GM10248 (cell line): ENCODE measurements around the gene VPS51.
A peak's percentile ranks its signal among the peaks of the same experiment; 100 is the strongest.
"Not testable (repeated sequence)": the region's sequence is repeated elsewhere in the genome, so short reads cannot be mapped to it uniquely, and the experiment has no call there.

ENCODE experiments used
- CTCF ChIA-PET: fragments of 300-600 bp; sonication (Branson Sonifier 250); formaldehyde crosslinking; extraction: SDS; loops from one replicate; lab custom pipeline; 2021; ENCODE audit warnings: antibody characterized with exemption; lab: Yijun Ruan, JAX
- POLR2A ChIA-PET: fragments of 350-650 bp; sonication (Branson Sonifier 250); formaldehyde crosslinking; extraction: SDS; loops from one replicate; lab custom pipeline; 2020; ENCODE audit warnings: antibody characterized with exemption; lab: Yijun Ruan, JAX
- DNase-seq: peaks from one replicate; pipeline ENCODE4 v3.0.0; 2012; ENCODE audit errors: extremely low spot score
- CTCF ChIP-seq: IDR thresholded peaks from 2 replicates; pipeline ENCODE4 v1.5.1; 2012; ENCODE audit warnings: mild to moderate bottlenecking, low read depth; ENCODE audit errors: extremely low read depth, missing control alignments, control extremely low read depth

The VPS51 gene

DNA sequence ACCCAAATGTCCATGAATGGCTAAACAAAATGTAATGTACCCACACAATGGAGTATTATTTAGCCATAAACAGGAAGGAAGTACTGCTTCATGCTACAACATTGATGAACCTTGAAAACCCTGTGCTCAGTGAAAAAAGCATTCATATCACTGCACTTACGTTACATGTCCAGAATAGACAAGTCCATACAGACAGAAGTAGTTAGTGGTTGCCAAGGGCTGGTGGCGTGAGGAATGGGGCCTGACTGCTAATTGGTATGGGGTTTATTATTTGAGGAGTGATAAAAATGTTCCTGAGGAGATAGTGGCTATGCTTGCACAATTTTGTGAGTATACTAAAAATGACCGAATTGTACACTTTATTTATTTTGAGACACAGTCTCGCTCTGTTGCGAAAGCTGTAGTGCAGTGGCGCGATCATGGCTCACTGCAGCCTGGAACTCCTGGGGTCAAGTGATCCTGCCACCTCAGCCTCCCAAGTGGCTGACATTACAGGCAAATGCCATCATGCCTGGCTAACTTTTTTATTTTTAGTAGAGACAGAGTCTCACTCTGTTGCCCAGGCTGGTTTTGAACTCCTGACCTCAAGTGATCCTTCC is 46.0 kb downstream of the VPS51 start:
- no peak for TF ChIP-seq CTCF
- no peak for DNase-seq
- ChIA-PET POLR2A (no interaction called here), CTCF (no interaction called here)

DNA sequence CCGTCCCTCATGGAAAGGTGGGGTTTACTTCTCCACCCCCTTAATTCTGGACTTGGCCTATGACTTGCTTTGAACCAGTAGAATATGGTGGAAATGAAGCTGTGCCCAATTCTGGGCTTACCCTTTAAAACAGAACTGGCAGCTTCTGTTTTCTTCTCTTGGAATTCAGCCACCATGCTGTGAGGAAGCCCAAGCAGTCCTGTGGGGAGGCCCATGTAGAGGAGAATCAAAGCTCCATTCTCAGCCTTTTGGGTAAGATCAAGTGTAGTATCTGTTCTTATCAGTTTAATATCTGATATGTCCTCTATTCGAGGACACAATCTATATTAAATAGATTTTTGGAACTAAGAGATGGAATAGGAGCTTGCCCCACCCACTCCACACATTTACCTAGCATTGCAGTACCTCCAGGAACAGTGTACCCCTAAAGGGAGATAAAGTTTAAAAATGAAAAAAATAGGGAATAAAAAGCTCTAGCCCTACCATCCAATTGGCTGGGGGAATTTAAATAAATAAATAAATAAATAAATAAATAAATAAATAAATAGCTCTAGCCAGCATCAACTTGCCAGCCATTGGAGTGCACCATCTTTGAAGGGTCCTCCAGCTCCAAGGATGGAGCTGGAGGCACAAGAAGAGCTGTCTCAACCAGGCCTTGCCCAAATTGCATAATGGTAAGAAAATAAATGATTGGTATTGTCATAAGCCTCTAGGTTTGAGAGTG is 51.5 kb downstream of the VPS51 start:
- ChIA-PET CTCF (interaction anchor here (0.8 to 5.1 kb wide), 4 partner anchors 12 to 169 kb away, joined by 3 to 22 read pairs (median 4); partner anchors contain the start of genes ARL2, SYVN1 and TM7SF2), POLR2A (interaction anchor here (0.7 kb wide), 1 partner anchor 17 kb away, joined by 6 read pairs; no protein-coding TSS in a partner anchor)
- no peak for TF ChIP-seq CTCF
- DNase-seq = no peak

GRCh38 chr11:65148657-65149056 is 52.6 kb downstream of the VPS51 start:
- no peak for DNase-seq
- POLR2A ChIA-PET = no interaction called here
- CTCF ChIA-PET = interaction anchor here (1.3 to 1.7 kb wide), 2 partner anchors 12 to 38 kb away, joined by 4 read pairs; partner anchors contain the start of gene TM7SF2
- TF ChIP-seq CTCF = no peak

GRCh38 chr11:65150131-65150508 is 54.1 kb downstream of the VPS51 start:
- DNase-seq, POLR2A ChIA-PET, CTCF ChIA-PET: not testable (repeated sequence)

DNA sequence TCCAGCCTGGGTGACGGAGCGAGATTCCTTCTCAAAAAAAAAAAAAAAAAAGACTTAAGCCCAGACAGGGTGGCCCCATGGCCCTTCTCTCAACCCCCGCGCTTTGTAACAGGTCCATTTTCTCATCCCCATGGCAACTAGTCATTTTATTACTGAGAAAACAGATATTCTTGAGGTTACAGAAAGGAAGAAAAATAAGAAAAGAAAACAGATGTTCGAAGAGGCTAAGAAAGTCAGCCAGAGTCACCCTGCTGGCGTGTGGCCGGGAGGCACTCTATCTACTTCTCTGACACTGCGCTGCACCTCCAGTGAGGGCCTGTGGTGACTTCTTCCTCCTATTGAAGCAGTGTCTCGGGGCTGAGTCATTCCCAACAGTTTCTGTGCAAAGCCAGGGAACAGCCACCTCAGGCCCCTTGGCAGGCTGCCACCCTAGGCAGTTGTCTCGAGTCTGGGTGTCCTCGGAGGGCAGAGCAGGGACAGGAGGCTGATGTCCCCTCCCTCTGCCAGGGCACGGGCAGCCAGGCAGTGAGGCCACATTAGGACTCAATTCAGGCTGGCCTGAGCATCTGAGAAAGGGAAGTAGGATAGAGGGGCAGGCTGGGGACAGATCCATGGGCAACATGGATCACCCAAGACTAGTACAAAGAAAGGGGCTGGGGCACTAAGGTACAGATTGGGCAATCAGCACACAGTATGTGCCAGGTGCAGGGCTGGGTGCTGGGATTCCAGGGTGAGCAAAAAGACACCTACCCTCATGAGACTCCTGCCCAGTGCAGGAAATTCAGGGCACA is 54.7 kb downstream of the VPS51 start:
- peak; percentile 47 for DNase-seq
- no peak for TF ChIP-seq CTCF
- POLR2A ChIA-PET = no interaction called here
- CTCF ChIA-PET = interaction anchor here (1.3 kb wide), 1 partner anchor 40 kb away, joined by 3 read pairs; no protein-coding TSS in a partner anchor

DNA sequence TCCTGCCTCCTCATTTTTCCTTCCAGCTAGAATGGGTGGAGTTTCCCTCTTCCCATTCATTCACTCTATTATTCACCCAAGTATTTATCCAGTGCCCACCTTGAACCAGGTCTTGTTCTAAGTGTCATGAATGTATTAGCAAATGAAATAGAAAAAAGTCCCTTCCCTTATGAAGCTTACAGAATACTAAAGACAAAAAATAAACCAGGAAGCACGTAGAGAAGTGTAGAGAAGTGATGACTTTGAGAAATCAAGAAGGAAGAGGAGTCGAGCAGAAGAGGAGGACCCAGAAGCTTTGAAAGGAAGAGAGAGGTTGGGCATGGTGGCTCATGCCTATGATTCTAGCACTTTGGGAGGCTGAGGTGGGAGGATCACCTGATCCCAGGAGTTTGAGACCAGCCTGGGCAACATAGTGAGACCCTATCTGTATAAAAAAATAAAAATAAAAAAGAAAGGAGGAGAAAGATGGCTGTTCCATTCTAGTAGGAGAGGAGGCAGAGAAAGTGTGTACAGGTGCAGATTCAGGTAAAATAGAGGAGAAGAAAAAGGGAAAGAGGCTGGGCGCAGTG is 55.4 kb downstream of the VPS51 start:
- POLR2A ChIA-PET = no interaction called here
- CTCF ChIA-PET = interaction anchor here (1.0 to 1.3 kb wide), 2 partner anchors 31 to 41 kb away, joined by 3 read pairs; no protein-coding TSS in a partner anchor
- DNase-seq = no peak
- no peak for TF ChIP-seq CTCF
